Stimulated activated naive CD8-positive, alpha-beta T cell treated with anti-CD3 and anti-CD28 coated beads, Interleukin-15, Interleukin-2, amounts not matched to agents 100 U/mL and 50 U/mL, for 24 hours (primary cell): ENCODE results near the gene AP1S2.

ENCODE experiments used
- ATAC-seq: fragments of 150-1000 bp; cut with Tn5 transposase; one replicate; pipeline ENCODE4 v1.10.0; 2021
- DNase-seq: peaks from one replicate; pipeline ENCODE4 v3.0.0; 2021

The AP1S2 gene

GRCh38 chrX:15808254-15808653 is 46.4 kb downstream of the AP1S2 start:
- no peak for ATAC-seq
- no peak for DNase-seq

- ATAC-seq (no peak), DNase-seq (no peak)
Observed at GRCh38 chrX:15804563-15804962, 50.0 kb downstream of the AP1S2 start.

GRCh38 chrX:15797707-15798106 is 56.9 kb downstream of the AP1S2 start:
- DNase-seq = no peak
- ATAC-seq = no peak

- no peak for DNase-seq
- no peak for ATAC-seq
Observed at GRCh38 chrX:15790769-15791290, 63.8 kb downstream of the AP1S2 start.

GRCh38 chrX:15789979-15790768 is 64.4 kb downstream of the AP1S2 start, which contains the start of gene ZRSR2:
Gene ZRSR2 (plus strand): TSS chrX:15790484. CDS start chrX:15790496, 12 bp downstream.
- DNase-seq = peak; percentile 83
- ATAC-seq = peak; percentile 94

- ATAC-seq (no peak), DNase-seq (no peak)
Observed at GRCh38 chrX:15786915-15787314, 67.7 kb downstream of the AP1S2 start.

- DNase-seq (no peak), ATAC-seq (no peak)
Observed at GRCh38 chrX:15785176-15785750, 69.3 kb downstream of the AP1S2 start.

- ATAC-seq = peak; percentile 55
- DNase-seq = peak; percentile 17
Observed at GRCh38 chrX:15781961-15782699, 72.5 kb downstream of the AP1S2 start.
